Cardiac muscle cell (in vitro differentiated cells and primary cell): ENCODE measurements around the gene ANKRD55. TPM values are rescaled to one million over a fixed set of nuclear protein-coding genes. Genes with fewer than 3 reads are reported as not detected.

Source experiments
- DNase-seq, 2 donors: peaks; one replicate each; pipeline versions ENCODE4 v3.0.0 to v3.0.0-alpha.2; 2010 to 2017; ENCODE audit warnings: low read depth in 1 of 2, low spot score in 1 of 2
- H3K27ac ChIP-seq: fragments of 200-600 bp; sonication (generic); 2 replicates; pipeline ENCODE4 v1.5.1; 2016
- H3K27me3 ChIP-seq: fragments of 200-600 bp; sonication (generic); 2 replicates; pipeline ENCODE4 v1.6.0; 2016; ENCODE audit warnings: control low read depth
- H3K36me3 ChIP-seq: fragments of 200-600 bp; sonication (generic); 2 replicates; pipeline ENCODE4 v1.5.1; 2016; ENCODE audit warnings: control low read depth
- H3K4me1 ChIP-seq: fragments of 200-600 bp; sonication (generic); 2 replicates; pipeline ENCODE4 v1.8.1; 2017; ENCODE audit warnings: low read depth, mild to moderate bottlenecking, mixed run types
- H3K4me3 ChIP-seq: fragments of 200-600 bp; sonication (generic); 2 replicates; pipeline ENCODE4 v1.5.1; 2016; ENCODE audit warnings: mild to moderate bottlenecking
- H3K9me3 ChIP-seq: fragments of 200-600 bp; sonication (generic); 2 replicates; pipeline ENCODE4 v1.5.1; 2017; ENCODE audit warnings: low read depth, mild to moderate bottlenecking, control low read depth
- CTCF ChIP-seq: IDR thresholded peaks from 2 replicates; pipeline ENCODE4 v1.5.1; 2012; ENCODE audit warnings: low read depth, mild to moderate bottlenecking, low read length
- polyA plus RNA-seq: library from polyadenylated mRNA; unstranded; fragments of >200 nt; fragmentation: Nextera tagmentation; extraction: Ambion mirVana; gene quantifications from 2 replicates; pipeline ENCODE4 v1.2.1, GENCODE V29; 2016
- total RNA-seq: library from RNA; depleted of rRNA; stranded (reverse); fragments of >200 nt; gene quantifications from 2 replicates; pipeline ENCODE4 v1.2.3, GENCODE V29; 2016

The ANKRD55 gene
- total and polyA plus RNA-seq, 2 experiments from 2014 or later, result 0.28 TPM; not detected in 1

GRCh38 chr5:56200971-56201666, 32.0 kb downstream of the ANKRD55 start:
- H3K27ac ChIP-seq, result no peak overlapping the region

GRCh38 chr5:56195016-56195415, 38.1 kb downstream of the ANKRD55 start:
- H3K9me3 ChIP-seq, result no peaks in the 10 kb centered on the region

More at GRCh38 chr5:56200971-56201666, 32.0 kb downstream of the ANKRD55 start:
- no peaks in the 10 kb centered on the region for H3K36me3 ChIP-seq
- H3K4me1 ChIP-seq, result no peaks in the 10 kb centered on the region
- no peaks in the 10 kb centered on the region for H3K9me3 ChIP-seq
- H3K27me3 ChIP-seq, result no peaks in the 10 kb centered on the region
- peak; percentile 85 to 91 for DNase-seq
- no peak overlapping the region for H3K4me3 ChIP-seq
- TF ChIP-seq CTCF, result peak; percentile 67

GRCh38 chr5:56192246-56192645, 40.9 kb downstream of the ANKRD55 start:
- no peak overlapping the region for H3K4me3 ChIP-seq
- H3K27me3 ChIP-seq, result no peaks in the 10 kb centered on the region
- peaks cover 8% of the 10 kb centered on the region for H3K4me1 ChIP-seq
- no peak overlapping the region for H3K27ac ChIP-seq
- H3K9me3 ChIP-seq, result no peaks in the 10 kb centered on the region
- no peak for TF ChIP-seq CTCF
- no peak for DNase-seq
- H3K36me3 ChIP-seq, result no peaks in the 10 kb centered on the region

More at GRCh38 chr5:56195016-56195415, 38.1 kb downstream of the ANKRD55 start:
- Histone ChIP-seq H3K27ac (no peak overlapping the region), H3K4me3 (no peak overlapping the region), H3K36me3 (no peaks in the 10 kb centered on the region), H3K27me3 (no peaks in the 10 kb centered on the region), H3K4me1 (peaks cover 8% of the 10 kb centered on the region)
- TF ChIP-seq CTCF, result no peak
- DNase-seq, result no peak

DNA sequence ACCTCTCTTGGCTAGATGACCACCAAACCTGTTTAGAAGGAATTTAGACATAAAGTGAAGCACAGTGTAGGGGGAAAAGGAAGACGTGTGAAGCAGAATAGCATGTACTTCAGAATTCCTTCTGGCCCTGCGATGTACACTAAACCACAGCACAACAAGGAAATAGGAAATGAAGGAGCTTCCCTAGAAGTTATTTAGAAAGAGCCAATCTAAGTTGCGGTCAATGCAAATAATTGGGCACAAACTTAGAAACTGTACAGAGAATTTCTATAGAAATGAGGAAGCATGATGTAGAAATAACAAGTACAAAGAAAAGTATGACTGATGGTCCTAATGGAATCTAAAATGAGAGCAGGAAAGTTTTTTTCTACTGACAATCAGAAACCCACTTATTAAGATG, 41.5 kb downstream of the ANKRD55 start:
- peaks cover 8% of the 10 kb centered on the region for H3K4me1 ChIP-seq
- DNase-seq, result no peak
- no peaks in the 10 kb centered on the region for H3K27me3 ChIP-seq
- H3K36me3 ChIP-seq, result no peaks in the 10 kb centered on the region
- H3K4me3 ChIP-seq, result no peak overlapping the region
- TF ChIP-seq CTCF, result no peak
- H3K27ac ChIP-seq, result no peak overlapping the region
- no peaks in the 10 kb centered on the region for H3K9me3 ChIP-seq

- DNase-seq, result peak in 1 of 2 donors; percentile 87
- no peak for TF ChIP-seq CTCF
These were observed 42.6 kb downstream of the ANKRD55 start for GRCh38 chr5:56190497-56190896.

More at GRCh38 chr5:56190497-56190896, 42.6 kb downstream of the ANKRD55 start:
- no peaks in the 10 kb centered on the region for H3K27me3 ChIP-seq
- no peak overlapping the region for H3K27ac ChIP-seq
- no peaks in the 10 kb centered on the region for H3K9me3 ChIP-seq
- no peak overlapping the region for H3K4me3 ChIP-seq
- no peaks in the 10 kb centered on the region for H3K36me3 ChIP-seq
- peaks cover 8% of the 10 kb centered on the region for H3K4me1 ChIP-seq
